Right ventricle myocardium superior (tissue), 1 donor: ENCODE measurements around the gene ITPKC. TPM values are rescaled to one million over a fixed set of nuclear protein-coding genes. Genes with fewer than 3 reads are reported as not detected.
A peak's percentile ranks its signal among the peaks of the same experiment; 100 is the strongest.

Source experiments
- ATAC-seq: fragments of 200-7000 bp; cut with Tn5 transposase; one replicate; pipeline ENCODE4 v1.9.1; 2020; ENCODE audit warnings: mild to moderate bottlenecking; ENCODE audit not compliant: poor library complexity
- DNase-seq: peaks from one replicate; pipeline ENCODE4 v3.0.0-alpha.2; 2020
- intact Hi-C: fragments of 100-400 bp; cut with DNase I; formaldehyde crosslinking; loops from one replicate; pipeline ENCODE4 v1.11.2; 2022
- long read RNA-seq: library from polyadenylated mRNA; unstranded; transcript quantifications from one replicate; pipeline ENCODE4 v2.0.0, GENCODE V29; 2021
- total RNA-seq: library from RNA; stranded (reverse); fragmentation: NEBNext Ultra II Directional; extraction: Animal tissue kit (Norgen Biotek cat#: 25700); gene quantifications from one replicate; pipeline ENCODE4 v1.2.1, GENCODE V29; 2021
- donor health status: DM: no; HTN: yes; CAD: no; lungs with severe emphysema.

The ITPKC gene
- total RNA-seq, result 14.7 TPM
- long read RNA-seq, transcript ITPKC-201 (7 exons, 3,385 nt), result major isoform, 82 of 93 reads
- long read RNA-seq, partial matches to known transcripts, result 5 of 93 reads
- long read RNA-seq, other reads (novel, unspliced or antisense), result 6 of 93 reads

DNA sequence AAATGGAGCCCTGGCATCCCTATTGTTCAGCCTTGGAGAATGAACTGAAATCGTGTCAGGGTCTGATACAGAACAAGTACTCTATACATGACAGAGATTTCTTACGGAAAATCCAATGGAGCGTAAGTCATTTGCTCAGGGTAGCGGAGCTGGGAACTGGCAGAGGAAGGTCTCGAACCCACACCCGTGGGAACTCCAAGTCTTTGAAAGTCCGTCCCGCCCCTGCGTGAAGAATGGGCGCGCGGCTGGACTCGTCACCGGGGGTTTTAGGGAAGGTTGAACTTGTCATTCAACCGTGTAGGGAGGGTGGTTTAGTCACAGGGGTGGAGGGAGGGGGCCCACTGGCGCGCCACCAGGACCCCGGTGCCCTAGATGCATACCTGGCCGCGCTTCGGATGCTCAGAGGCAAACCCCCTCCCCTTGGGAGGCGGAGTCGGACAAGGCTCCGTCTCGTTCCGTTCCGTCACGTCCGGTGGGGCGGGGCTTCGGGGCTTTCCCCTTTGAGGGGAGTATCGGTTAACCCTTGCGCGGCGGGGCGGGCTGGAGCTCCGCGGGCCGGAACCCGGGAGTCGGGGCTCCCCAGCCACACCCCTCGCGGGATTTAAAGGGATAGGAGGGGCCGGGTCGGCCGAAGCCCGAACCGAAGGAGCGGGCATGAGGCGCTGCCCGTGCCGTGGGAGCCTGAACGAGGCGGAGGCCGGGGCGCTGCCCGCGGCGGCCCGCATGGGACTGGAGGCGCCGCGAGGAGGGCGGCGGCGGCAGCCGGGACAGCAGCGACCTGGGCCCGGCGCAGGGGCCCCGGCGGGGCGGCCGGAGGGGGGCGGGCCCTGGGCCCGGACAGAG lies at the start of gene ITPKC, which contains the start of gene COQ8B:
ITPKC (plus strand) TSS at position 631 of the 843 bp plus-strand sequence; CDS start at position 655, 24 bp downstream.
COQ8B (minus strand) TSS at position 405 of the 843 bp plus-strand sequence. CDS start 2,254 bp downstream, outside the sequence.
- intact Hi-C loops, result no loop called here
- peak; percentile 100 for DNase-seq
- peak; percentile 81 for ATAC-seq

DNA sequence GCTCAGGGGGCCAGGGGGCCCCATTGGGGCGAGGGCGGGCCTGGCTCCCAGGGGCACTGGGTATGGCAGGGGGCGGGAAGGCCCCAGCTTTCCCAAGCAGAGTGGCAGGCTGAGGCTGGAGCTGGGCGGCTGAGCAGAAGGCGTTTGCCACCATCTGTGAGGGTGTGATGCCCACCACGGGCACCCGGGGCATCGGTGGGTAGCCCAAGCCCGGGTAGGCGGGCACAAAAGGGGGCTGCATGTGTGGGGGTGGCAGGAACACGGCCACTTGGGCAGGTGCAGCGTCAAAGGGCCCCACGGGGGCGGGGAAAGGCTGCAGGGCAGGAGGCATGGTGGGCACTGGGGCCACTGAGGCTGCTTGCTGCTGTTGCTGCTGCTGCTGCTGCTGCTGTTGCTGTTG lies 49.3 kb upstream of the ITPKC start:
- DNase-seq (no peak), ATAC-seq (no peak)
- intact Hi-C loops, result no loop called here

DNA sequence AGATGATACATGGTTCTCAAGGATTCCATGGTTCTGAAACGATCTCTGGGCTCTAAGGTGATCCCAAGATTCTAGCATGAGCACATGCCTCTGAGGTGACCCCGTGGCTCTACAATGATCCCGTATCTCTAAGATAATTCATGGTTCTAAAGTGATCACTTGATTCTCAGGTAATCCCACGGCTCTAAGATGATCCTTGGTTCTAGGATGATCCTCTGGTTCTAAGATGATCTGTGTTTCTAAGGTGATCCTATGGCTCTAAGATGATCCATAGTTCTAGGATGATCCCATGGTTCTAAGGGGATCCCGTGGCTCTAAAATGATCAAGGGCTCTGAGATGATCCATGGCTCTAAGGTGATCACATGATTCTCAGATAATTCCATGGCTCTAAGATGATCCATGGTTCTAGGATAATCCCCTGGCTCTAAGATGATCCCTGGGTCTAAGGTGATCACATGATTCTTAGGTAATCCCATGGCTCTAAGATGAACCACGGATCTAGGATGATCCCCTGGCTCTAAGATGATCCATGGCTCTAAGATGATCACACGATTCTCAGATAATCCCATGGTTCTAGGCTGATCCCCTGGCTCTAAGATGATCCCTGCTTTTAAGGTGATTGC lies 47.8 kb upstream of the ITPKC start:
- DNase-seq (no peak), ATAC-seq (no peak)
- intact Hi-C loops, result no loop called here

DNA sequence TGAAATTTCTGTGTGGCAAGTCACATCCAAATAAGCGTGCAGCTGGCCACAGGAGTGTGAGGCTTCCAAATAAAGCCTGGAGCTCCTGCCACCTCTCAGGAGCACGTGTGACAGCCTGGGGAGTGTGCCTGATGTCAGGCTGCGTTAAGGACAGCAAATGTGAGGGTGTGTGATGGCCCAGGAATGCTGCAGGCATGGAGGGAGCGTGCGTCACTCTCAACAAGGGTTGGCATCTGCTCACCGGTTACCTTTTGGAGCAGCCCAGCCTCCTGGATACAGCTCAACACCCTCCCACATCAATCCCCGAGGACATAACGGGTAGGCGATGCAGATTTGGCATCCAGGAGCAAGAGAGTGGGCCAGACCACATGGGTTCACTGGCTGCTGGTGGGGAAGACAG lies 45.5 kb upstream of the ITPKC start:
- ATAC-seq, result peak; percentile 85
- intact Hi-C loops, result loop anchor here (10.0 kb wide), 1 partner anchor 133 kb away; no protein-coding TSS in a partner anchor

DNA sequence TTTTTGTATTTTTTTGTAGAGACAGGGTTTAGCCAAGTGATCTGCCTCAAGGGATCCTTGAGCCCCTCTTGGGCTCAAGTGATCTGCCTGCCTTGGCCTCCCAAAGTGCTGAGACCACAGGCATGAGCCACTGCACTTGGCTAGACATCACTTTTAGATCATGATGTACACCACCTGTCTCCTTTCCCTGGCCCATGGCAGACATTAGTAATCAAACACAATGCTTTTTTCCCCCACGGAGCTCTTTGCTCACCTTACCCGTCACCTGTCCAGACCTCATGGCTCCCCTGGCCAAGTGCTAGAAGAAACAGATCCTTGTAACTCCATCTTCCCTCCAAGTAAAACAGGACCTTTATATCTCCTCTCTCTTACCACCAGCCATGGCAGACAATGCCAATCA lies 44.9 kb upstream of the ITPKC start:
- intact Hi-C loops, result loop anchor here (10.0 kb wide), 1 partner anchor 133 kb away; no protein-coding TSS in a partner anchor
- ATAC-seq, result no peak
- no peak for DNase-seq

More for the DNA sequence above, 45.5 kb upstream of the ITPKC start:
- DNase-seq, result peak; percentile 58

DNA sequence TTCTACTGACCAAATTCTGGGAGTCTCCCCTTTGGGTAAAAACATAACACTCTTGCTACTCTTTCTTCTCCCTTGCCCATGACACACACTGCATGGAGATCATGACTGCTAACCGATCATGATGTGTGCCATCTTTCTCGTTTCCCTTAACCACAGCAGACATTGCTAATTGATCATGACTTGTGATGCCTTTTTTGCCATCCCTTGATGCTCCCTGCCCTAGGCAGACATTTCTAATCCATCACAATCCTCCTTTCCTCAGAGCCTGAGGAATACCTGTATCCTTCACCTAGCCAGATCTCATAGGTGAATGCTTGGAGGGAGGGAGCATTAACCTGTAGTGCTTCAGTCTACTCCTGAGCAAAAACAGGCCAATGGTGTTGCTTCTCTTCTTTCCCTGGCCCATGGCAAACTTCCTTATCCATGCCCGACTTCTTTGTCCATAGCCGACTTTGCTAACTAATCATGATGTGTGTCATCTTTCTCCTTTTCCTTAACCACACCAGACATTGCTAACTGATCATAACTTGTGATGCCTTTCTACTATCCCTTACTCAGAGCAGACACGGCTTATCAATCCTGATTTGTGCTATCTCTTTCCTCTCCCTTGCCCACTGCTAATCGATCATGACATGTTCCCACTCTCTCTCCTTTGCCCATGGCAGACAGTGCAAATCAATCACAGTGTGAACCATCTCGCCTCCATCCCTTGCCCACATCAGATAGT lies 44.2 kb upstream of the ITPKC start:
- intact Hi-C loops, result loop anchor here (10.0 kb wide), 1 partner anchor 132 kb away; no protein-coding TSS in a partner anchor
- ATAC-seq (no peak), DNase-seq (no peak)

DNA sequence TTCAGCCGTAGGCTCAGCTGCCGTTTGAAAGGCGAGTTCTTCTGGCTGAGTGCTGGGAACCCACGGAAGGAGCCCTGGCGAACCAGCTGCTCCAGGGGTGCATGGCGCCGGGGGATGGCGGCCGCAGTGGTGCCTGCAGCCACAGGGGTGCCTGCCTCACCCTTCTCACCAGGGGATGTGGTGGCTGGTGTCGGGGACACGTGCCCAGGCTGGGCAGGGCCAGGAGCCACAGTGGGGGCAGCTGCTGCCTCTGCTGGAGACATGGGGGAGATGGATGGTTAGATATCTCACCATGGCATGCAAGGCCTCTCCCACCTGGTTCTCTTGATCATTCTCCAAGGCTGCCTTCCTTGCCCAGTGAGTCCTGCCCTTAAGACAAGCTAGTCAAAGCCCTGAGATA lies 43.5 kb upstream of the ITPKC start:
- intact Hi-C loops, result loop anchor here (10.0 kb wide), 1 partner anchor 131 kb away; no protein-coding TSS in a partner anchor
- DNase-seq (no peak), ATAC-seq (no peak)

DNA sequence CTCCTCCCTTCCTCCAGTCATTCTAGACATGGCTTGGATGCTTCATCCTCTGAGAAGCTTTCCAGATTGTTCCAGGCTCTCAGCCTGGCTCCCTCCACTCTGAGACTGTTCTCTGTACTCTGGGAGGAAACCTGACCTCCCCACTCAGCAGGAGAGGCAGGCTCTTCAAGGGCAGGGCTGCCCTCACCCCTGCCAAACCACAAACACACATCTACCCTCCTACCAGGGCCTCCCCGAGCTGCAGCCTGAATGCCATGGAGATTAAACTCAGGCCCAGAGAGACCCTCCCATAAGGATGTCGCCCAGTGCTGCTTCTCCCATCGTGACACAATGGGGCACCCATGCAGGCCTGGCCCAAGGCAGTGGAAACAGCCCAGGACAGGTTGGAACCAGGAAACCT lies 42.6 kb upstream of the ITPKC start:
- intact Hi-C loops, result loop anchor here (10.0 kb wide), 1 partner anchor 131 kb away; no protein-coding TSS in a partner anchor
- ATAC-seq, result no peak
- no peak for DNase-seq

DNA sequence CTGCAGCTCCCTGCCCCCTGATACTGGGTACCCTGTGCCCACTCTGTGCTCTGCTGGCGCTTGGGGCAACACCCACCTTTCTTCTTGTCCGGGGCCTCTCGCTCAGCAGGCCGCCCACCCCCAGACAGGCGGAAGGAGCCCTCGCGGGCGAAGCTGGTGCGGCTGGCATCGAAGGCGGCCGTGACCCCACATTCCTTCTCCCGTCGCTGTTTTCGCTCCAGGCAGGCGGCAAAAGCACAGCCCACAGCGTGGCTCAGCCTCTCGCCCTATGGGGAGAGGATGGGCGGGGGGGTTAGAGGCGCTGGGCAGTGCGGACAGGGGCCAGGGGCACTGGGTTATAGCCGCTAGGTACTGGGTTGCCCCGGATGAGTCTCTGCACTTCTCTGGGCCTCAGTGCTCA lies 39.8 kb upstream of the ITPKC start:
- DNase-seq (no peak), ATAC-seq (no peak)
- intact Hi-C loops, result loop anchor here (10.0 kb wide), 1 partner anchor 128 kb away; no protein-coding TSS in a partner anchor

DNA sequence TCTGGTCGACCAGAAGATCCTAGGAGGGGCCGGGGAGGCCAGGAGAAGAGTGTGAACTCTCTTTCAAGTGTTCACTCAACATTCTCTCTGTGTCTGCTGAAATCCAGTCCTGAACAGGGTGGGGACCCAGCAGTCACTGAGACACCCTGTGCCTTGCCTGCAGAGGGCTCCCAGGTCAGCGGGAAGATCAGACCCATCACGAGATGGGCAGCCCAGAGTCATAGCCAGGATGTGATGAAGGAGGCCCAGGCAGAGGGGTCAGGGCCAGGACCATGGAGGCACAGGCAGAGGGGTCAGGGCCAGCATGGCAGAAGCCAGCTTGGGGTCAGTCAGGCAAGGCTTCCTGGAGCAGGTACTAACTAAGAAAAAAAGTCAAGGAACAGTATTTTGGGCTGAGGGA lies 35.9 kb upstream of the ITPKC start:
- intact Hi-C loops, result no loop called here
- no peak for ATAC-seq

DNA sequence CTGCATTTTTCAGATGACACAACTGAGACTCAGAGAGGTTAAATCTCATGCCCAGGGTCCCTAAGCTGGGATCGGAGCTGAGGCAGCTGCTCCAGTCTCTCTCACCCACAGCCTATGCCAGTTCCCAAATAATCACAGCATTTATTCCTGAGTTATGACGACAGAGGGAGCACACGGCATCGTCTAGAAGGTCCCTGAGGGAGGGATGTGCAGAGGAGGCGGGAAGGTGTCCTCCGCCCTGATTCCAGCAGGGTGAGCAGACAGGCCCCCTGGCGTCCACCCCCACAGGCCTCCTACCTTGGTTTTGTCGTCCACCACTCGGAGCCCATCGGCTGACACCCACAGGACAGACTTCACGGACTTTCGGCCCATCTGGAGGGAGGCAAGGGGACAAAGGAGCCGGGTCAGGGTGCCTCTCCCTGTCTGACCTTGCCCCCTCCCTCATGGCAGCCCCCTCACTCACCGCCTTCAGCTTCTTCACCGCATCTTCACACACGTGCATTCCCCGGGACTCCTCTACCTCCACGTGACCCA lies 34.4 kb upstream of the ITPKC start:
- DNase-seq (no peak), ATAC-seq (no peak)
- intact Hi-C loops, result no loop called here

More for the DNA sequence above, 35.9 kb upstream of the ITPKC start:
- no peak for DNase-seq

DNA sequence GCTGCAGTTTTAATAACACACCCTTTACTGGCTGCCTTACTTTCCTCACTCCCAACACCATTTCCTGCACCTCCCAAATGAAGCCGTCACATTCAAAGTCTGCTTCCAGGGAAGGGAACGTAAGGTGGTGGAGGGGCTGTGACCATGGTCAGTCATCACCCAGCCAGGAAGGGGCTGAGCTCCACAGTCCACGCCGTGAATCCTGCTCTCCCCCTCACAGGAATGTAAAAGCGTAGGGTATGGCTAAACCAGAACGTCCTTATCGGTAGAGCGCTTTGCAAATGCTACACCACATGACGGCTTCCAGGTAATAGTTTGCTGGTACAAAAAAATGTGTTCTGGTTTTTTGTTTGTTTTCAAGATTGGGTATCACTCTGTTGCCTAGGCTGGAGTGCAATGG lies 33.5 kb upstream of the ITPKC start:
- DNase-seq, result no peak
- no peak for ATAC-seq
- intact Hi-C loops, result no loop called here

DNA sequence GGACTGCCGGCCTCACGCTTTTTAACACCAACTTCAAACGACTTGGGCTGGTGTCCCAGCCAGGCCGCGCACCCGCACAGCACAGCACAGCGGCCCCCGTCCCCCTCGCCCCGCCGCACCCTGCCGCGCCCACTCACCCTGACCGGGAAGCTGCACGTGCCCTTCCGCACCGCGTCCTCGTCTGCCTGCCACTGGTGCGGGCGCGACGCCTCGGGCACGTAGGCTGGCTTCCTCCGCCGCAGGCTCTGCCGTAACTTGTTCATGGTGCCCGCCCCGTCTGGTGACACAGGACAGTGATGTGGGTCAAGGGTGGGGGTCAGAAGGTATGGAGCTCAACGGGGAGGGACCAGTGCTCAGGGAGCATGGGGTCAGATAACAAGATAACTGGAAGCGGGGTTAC lies 32.6 kb upstream of the ITPKC start:
- intact Hi-C loops, result no loop called here
- DNase-seq (peak; percentile 37), ATAC-seq (no peak)

DNA sequence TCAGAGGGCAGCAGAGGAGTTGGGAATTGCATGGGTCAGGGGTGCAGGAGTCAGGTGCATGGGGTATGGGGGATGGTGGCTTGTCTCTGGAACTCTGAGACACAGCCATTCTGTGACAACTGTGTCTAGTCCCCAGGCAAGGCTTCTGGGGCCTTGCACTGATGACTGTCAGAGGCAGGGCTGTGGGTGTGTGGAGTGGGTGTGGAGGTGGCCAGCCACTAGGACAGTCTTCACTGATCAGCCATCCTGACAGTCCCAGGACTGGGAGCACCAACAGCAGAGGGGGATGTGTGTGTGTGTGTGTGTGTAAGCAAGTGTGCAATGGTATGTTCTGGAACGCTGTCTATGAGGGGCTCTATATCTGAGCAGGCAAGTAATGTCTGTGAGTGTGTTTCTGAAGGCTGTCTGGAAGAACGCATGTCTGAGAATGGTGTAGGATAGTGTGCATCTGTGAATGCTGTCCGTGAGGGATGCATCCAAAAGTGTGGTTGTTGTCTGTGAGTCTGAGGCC lies 31.8 kb upstream of the ITPKC start:
- ATAC-seq (no peak), DNase-seq (peak; percentile 17)
- intact Hi-C loops, result no loop called here

DNA sequence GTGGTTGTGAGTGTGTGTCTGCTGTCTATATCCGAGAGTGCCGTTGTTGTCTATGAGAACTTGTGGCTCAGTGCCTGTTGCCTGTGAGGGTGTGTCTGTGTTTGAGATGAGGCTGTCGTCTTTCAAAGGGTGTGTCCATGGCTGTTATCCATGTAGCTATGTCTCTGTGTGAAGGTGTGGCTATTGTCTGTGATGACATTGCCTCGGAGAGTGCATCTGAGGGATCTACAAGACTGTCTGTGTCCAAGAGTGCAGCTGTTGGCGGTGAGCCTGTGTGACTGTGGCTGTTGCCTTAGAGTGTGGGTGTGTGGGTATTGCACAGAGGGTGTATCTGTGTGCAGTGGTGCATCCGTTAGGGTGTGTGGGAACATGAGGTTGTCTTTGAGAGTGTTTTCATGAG lies 31.3 kb upstream of the ITPKC start:
- intact Hi-C loops, result no loop called here
- no peak for ATAC-seq
- DNase-seq, result peak; percentile 38

DNA sequence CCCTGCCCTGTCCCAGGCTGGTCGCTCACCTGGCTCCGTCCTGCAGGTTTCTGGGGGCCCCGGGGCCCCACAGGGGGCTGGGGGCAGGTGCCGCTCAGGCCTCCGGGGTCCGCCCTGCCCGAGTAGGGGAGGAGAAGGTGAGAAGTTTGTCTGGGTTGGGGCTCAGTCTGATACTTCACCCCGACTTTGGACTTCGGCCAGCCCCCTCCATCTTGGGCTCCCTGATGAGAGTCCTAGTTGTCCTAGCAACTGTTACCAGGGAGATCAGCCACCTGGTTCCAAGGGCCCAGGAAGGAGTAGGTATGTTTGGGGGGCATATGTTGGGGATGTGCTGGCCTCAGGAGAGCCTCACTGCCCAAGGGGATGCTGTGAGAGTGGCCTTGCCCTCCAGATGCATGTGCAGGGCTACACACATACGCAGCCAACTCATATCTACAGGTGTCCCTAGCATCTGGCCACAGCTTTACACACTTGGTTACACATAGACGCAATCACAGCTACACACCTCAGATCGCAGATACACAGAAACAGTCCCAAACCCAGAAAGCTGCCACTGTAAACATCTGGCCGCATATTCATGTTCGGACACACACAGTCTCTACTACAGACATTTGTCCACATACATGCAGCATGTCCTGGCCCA lies 29.9 kb upstream of the ITPKC start:
- DNase-seq, result peak; percentile 44
- intact Hi-C loops, result no loop called here
- ATAC-seq, result no peak

DNA sequence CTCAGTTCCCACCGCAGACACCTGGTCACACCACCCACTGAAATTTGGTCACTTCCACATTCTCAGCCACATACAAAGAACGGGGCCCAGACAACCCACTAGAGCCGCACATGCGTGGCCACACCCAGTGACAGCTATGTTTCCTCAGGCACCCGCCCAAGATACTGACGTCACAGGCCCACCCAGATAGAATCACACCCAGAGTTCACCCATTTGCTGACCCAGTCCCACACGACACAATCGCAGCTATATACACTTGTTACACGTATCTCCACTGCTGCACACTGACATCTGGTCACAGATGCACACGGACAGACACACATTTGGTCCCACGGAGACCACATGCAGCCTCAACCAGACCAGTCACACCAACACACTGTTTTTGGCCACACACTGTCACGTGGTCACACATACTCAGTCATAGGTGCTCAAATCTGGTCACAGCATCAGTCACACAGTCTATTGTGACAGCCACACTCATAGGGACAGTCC lies 29.3 kb upstream of the ITPKC start:
- ATAC-seq (peak; percentile 30), DNase-seq (peak; percentile 92)
- intact Hi-C loops, result no loop called here

DNA sequence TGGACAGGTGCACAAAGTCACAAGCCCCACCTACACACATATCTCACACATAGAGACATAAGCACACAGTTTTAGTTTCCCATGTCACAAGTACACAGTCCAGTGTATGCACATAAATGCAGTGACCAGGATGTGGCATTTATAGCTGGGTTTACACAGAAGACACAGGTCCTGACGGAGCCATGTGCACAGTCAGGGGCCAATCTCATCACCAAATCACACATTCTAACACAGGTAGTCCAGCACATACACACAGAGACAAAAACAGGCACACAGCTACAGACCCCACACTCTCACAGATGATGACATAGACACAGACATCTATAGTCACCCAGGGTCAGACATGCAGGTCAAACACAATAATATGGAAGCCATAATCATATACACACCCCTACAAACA lies 28.6 kb upstream of the ITPKC start:
- no peak for ATAC-seq
- DNase-seq, result no peak
- intact Hi-C loops, result no loop called here
